IMR-90 (cell line): ENCODE data around the gene UBTFL1. TPM values are rescaled to one million over a fixed set of nuclear protein-coding genes. Genes with fewer than 3 reads are reported as not detected.

Experiments used
- ATAC-seq: fragments of 200-7000 bp; cut with Tn5 transposase; 2 replicates; pipeline ENCODE4 v1.9.1; 2020; ENCODE audit warnings: low read depth, mild to moderate bottlenecking, moderate library complexity
- BruUV-seq: library from RNA; stranded (reverse); fragments of 400-500 nt; replicated peaks from 2 replicates; lab custom pipeline; 2021; lab: Mats Ljungman, UMichigan
- CTCF ChIA-PET: fragments of 300-600 bp; formaldehyde crosslinking; extraction: SDS; loops from one replicate; lab custom pipeline; 2021; ENCODE audit warnings: antibody characterized with exemption; lab: Yijun Ruan, JAX
- POLR2A ChIA-PET: fragments of 300-600 bp; sonication (Branson Sonifier 250); formaldehyde crosslinking; loops from one replicate; lab custom pipeline; 2022; ENCODE audit warnings: antibody characterized with exemption; ENCODE audit not compliant: unreplicated experiment; lab: Charles Lee
- DNase-seq: peaks from one replicate; pipeline ENCODE4 v3.0.0; 2013
- H2AFZ ChIP-seq: replicated peaks from 2 replicates; pipeline ENCODE3; 2013; ENCODE audit warnings: low read length, mild to moderate bottlenecking; ENCODE audit not compliant: poor library complexity
- H2AK5ac ChIP-seq: 2 replicates; pipeline ENCODE4 v1.6.1; 2013; ENCODE audit warnings: low read depth, low read length, inconsistent platforms
- H2AK9ac ChIP-seq: replicated peaks from 2 replicates; pipeline ENCODE3; 2013; ENCODE audit warnings: mild to moderate bottlenecking, low read depth, low read length, moderate library complexity; ENCODE audit not compliant: poor library complexity
- H2BK120ac ChIP-seq: 2 replicates; pipeline ENCODE4 v1.6.1; 2013; ENCODE audit warnings: low read depth, low read length, inconsistent platforms
- H2BK15ac ChIP-seq: 3 replicates; pipeline ENCODE4 v1.6.1; 2013; ENCODE audit warnings: low read depth, low read length, inconsistent platforms
- H2BK20ac ChIP-seq: 2 replicates; pipeline ENCODE4 v1.6.1; 2013; ENCODE audit warnings: low read depth, mild to moderate bottlenecking, inconsistent platforms, low read length, moderate library complexity
- H2BK5ac ChIP-seq: 2 replicates; pipeline ENCODE4 v1.6.1; 2013; ENCODE audit warnings: mild to moderate bottlenecking, low read depth, low read length, inconsistent platforms; ENCODE audit not compliant: poor library complexity, severe bottlenecking
- H3K14ac ChIP-seq: replicated peaks from 2 replicates; pipeline ENCODE4 v1.6.1; 2013; ENCODE audit warnings: low read depth, low read length, inconsistent platforms
- H3K18ac ChIP-seq: 2 replicates; pipeline ENCODE4 v1.6.1; 2013; ENCODE audit warnings: low read depth, low read length, control low read depth
- H3K23ac ChIP-seq: 2 replicates; pipeline ENCODE4 v1.6.1; 2013; ENCODE audit warnings: low read depth, low read length, inconsistent platforms
- H3K27ac ChIP-seq: 2 replicates; pipeline ENCODE4 v1.5.1; 2013; ENCODE audit warnings: mild to moderate bottlenecking, control low read depth, low read length; ENCODE audit not compliant: insufficient read depth
- H3K27me3 ChIP-seq: 2 replicates; pipeline ENCODE4 v1.6.1; 2013; ENCODE audit warnings: low read length; ENCODE audit not compliant: control insufficient read depth, insufficient read depth
- H3K36me3 ChIP-seq: 2 replicates; pipeline ENCODE4 v1.6.1; 2013; ENCODE audit warnings: low read length, mixed read lengths; ENCODE audit not compliant: control insufficient read depth, insufficient read depth
- H3K4ac ChIP-seq: 2 replicates; pipeline ENCODE4 v1.6.1; 2013; ENCODE audit warnings: low read depth, low read length, inconsistent platforms
- H3K4me1 ChIP-seq: 2 replicates; pipeline ENCODE4 v1.6.1; 2013; ENCODE audit warnings: low read length, mixed read lengths; ENCODE audit not compliant: control insufficient read depth, insufficient read depth
- H3K4me2 ChIP-seq: 2 replicates; pipeline ENCODE4 v1.6.1; 2013; ENCODE audit warnings: low read depth, mild to moderate bottlenecking, control low read depth, low read length, moderate library complexity
- H3K4me3 ChIP-seq: 2 replicates; pipeline ENCODE4 v1.5.1; 2013; ENCODE audit warnings: low read depth, mild to moderate bottlenecking, control low read depth, low read length, moderate library complexity; ENCODE audit not compliant: insufficient read depth
- H3K56ac ChIP-seq: 2 replicates; pipeline ENCODE4 v1.6.1; 2013; ENCODE audit warnings: low read length, inconsistent platforms; ENCODE audit not compliant: insufficient read depth; ENCODE audit errors: extremely low read depth
- H3K79me1 ChIP-seq, 2 experiments: 2 replicates each; pipeline ENCODE4 v1.6.1; 2013; ENCODE audit warnings: low read length in 2 of 2, inconsistent platforms in 1 of 2, low read depth in 1 of 2
- H3K9ac ChIP-seq: 2 replicates; pipeline ENCODE4 v1.6.1; 2013; ENCODE audit warnings: low read depth, low read length, control low read depth
- H3K9me1 ChIP-seq: 2 replicates; pipeline ENCODE4 v1.6.1; 2013; ENCODE audit warnings: low read length, inconsistent platforms; ENCODE audit not compliant: insufficient read depth
- H3K9me3 ChIP-seq: 2 replicates; pipeline ENCODE4 v1.6.1; 2013; ENCODE audit warnings: low read length; ENCODE audit not compliant: control insufficient read depth, insufficient read depth
- H4K20me1 ChIP-seq: 2 replicates; pipeline ENCODE4 v1.6.1; 2013; ENCODE audit warnings: low read length, inconsistent platforms; ENCODE audit not compliant: insufficient read depth
- H4K5ac ChIP-seq: 2 replicates; pipeline ENCODE4 v1.6.1; 2013; ENCODE audit warnings: mild to moderate bottlenecking, low read depth, low read length, control low read depth
- H4K8ac ChIP-seq, 2 experiments: 2 replicates each; pipeline ENCODE4 v1.6.1; 2013; ENCODE audit warnings: low read depth in 2 of 2, low read length in 2 of 2, control low read depth in 1 of 2, inconsistent platforms in 1 of 2
- H4K91ac ChIP-seq: 2 replicates; pipeline ENCODE4 v1.6.1; 2013; ENCODE audit warnings: low read depth, low read length, inconsistent platforms; ENCODE audit not compliant: insufficient read depth
- BHLHE40 ChIP-seq: fragments of 150-350 bp; IDR thresholded peaks from 2 replicates; pipeline ENCODE4 v1.6.1; 2016; ENCODE audit warnings: mild to moderate bottlenecking, low read depth, low read length
- CEBPB ChIP-seq: IDR thresholded peaks from 2 replicates; pipeline ENCODE4 v1.6.1; 2012; ENCODE audit warnings: low read depth, low read length, improper control_type of control experiment
- MAFK ChIP-seq: IDR thresholded peaks from 2 replicates; pipeline ENCODE4 v1.6.1; 2012; ENCODE audit warnings: low read depth, low read length, improper control_type of control experiment
- RFX5 ChIP-seq: IDR thresholded peaks from 2 replicates; pipeline ENCODE4 v1.8.0; 2012; ENCODE audit warnings: low read depth, mild to moderate bottlenecking, low read length, moderate library complexity
- SMC3 ChIP-seq: fragments of 150-350 bp; IDR thresholded peaks from 2 replicates; pipeline ENCODE4 v1.6.1; 2016; ENCODE audit warnings: low read depth, mild to moderate bottlenecking, antibody characterized with exemption, low read length, moderate library complexity
- WGBS, 2 experiments: methylation state at CpG; one replicate each; pipeline versions ENCODE4 v1.1.5 to v1.1.7; 2013; ENCODE audit warnings: missing lambda C conversion rate in 2 of 2; ENCODE audit not compliant: insufficient read length in 1 of 2; ENCODE audit errors: extremely low coverage in 2 of 2; 5-methylcytosine and 5-hydroxymethylcytosine counted together
- dilution Hi-C: fragments of 300-500 bp; cut with HindIII; formaldehyde crosslinking; loops from one replicate; pipeline ENCODE4 v1.14.3; 2018; ENCODE audit warnings: low sequenced_read_pairs; ENCODE audit not compliant: unreplicated experiment
- in situ Hi-C: fragments of 300-500 bp; cut with MboI; formaldehyde crosslinking; loops from 3 replicates; pipeline ENCODE4 v1.14.3; 2019; ENCODE audit warnings: low sequenced_read_pairs, inconsistent platforms, mixed read lengths
- intact Hi-C: fragments of 100-400 bp; cut with micrococcal nuclease; formaldehyde crosslinking; loops from 2 replicates; pipeline ENCODE4 v1.10.0; 2022
- polyA plus RNA-seq, 3 experiments: library from polyadenylated mRNA; depleted of rRNA; stranded (reverse); fragments of >200 nt; gene quantifications; 2 replicates each; pipeline ENCODE4 v1.2.3, GENCODE V29; 2012; ENCODE audit warnings: low replicate concordance in 1 of 3
- total RNA-seq: library from RNA; depleted of rRNA; stranded (reverse); fragments of >200 nt; gene quantifications from 2 replicates; pipeline ENCODE4 v1.2.3, GENCODE V29; 2012
- TF ChIP-seq, protein P1 (sequence below): conservative IDR thresholded peaks from 2 replicates; pipeline ENCODE4 v1.5.1; 2012; ENCODE audit warnings: mild to moderate bottlenecking, low read depth, low read length, improper control_type of control experiment

The UBTFL1 gene
- total and polyA plus RNA-seq, 2 of the 4 experiments (the other 2 are of a cell fraction), result not detected

DNA sequence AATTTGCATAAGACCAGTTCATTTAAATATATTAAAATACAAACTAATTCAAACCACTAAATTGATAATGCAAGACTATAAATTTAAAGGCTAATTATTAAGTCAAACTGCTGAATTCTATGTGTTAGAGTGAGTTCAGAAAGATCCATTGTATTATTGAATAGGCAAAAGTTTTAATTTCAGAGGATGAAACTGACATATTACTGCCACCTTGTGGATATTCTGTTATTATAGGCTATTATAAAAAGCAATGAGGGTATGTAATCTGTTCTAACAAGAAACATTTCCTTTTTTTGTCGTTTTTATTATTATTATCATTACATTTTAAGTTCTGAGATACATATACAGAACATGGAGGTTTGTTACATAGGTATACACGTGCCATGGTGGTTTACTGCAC, 27.8 kb downstream of the UBTFL1 start:
- Histone ChIP-seq H2BK120ac (no peak overlapping the region), H3K4me2 (no peak overlapping the region), H3K18ac (no peak overlapping the region), H2AK5ac (no peak overlapping the region), H3K79me1 (no peaks in the 10 kb centered on the region), H2AFZ (no peak overlapping the region), H3K14ac (no peak overlapping the region), H2BK15ac (no peak overlapping the region), H4K5ac (no peak overlapping the region), H3K23ac (no peak overlapping the region), H2BK20ac (no peak overlapping the region), H4K8ac (no peak overlapping the region), H3K4me3 (no peak overlapping the region), H2BK5ac (no peak overlapping the region), H3K36me3 (no peaks in the 10 kb centered on the region), H3K9me1 (no peaks in the 10 kb centered on the region), H4K91ac (no peak overlapping the region), H2AK9ac (no peak overlapping the region), H4K20me1 (no peaks in the 10 kb centered on the region), H3K27me3 (no peaks in the 10 kb centered on the region), H3K9ac (no peak overlapping the region), H3K27ac (no peak overlapping the region), H3K4ac (no peak overlapping the region), H3K56ac (no peak overlapping the region), H3K9me3 (no peaks in the 10 kb centered on the region), H3K4me1 (no peaks in the 10 kb centered on the region)
- TF ChIP-seq MAFK (no peak), RFX5 (no peak), BHLHE40 (no peak), CEBPB (no peak), SMC3 (peak; percentile 15; the same call in 1 of the 2 replicates)
- TF ChIP-seq, protein P1, sequence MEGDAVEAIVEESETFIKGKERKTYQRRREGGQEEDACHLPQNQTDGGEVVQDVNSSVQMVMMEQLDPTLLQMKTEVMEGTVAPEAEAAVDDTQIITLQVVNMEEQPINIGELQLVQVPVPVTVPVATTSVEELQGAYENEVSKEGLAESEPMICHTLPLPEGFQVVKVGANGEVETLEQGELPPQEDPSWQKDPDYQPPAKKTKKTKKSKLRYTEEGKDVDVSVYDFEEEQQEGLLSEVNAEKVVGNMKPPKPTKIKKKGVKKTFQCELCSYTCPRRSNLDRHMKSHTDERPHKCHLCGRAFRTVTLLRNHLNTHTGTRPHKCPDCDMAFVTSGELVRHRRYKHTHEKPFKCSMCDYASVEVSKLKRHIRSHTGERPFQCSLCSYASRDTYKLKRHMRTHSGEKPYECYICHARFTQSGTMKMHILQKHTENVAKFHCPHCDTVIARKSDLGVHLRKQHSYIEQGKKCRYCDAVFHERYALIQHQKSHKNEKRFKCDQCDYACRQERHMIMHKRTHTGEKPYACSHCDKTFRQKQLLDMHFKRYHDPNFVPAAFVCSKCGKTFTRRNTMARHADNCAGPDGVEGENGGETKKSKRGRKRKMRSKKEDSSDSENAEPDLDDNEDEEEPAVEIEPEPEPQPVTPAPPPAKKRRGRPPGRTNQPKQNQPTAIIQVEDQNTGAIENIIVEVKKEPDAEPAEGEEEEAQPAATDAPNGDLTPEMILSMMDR, result peak; percentile 38
- no peak for ATAC-seq
- DNase-seq, result no peak
- no CpG with 5 or more reads among the region's 2 CpGs for WGBS, 2 experiments
- dilution Hi-C loops, result no loop called here
- ChIA-PET CTCF (interaction anchor here (0.7 kb wide), 1 partner anchor 11 kb away, joined by 3 read pairs; no protein-coding TSS in a partner anchor), POLR2A (no interaction called here)
- BruUV-seq, result no TSS peak
- intact Hi-C loops, result loop anchor here (2.0 kb wide), 1 partner anchor 1015 kb away; no protein-coding TSS in a partner anchor
- in situ Hi-C loops, result loop anchor here (25.0 kb wide), 1 partner anchor 1026 kb away; no protein-coding TSS in a partner anchor
